ENCODE measurements around the gene IFNA5.

Gene IFNA5

GRCh38 chr9:21305213-21305612, at the start of gene IFNA5:
Gene IFNA5 (minus strand): TSS chr9:21305313. CDS start chr9:21305256, 57 bp downstream.
- Histone ChIP-seq H3K4me1 (peaks cover 14% of the 10 kb centered on the region), H3K27me3 (no peaks in the 10 kb centered on the region), H3K4me3 (no peak within 1 kb of the TSS), H3K9ac (no peak within 1 kb of the TSS), H3K9me3 (no peaks in the 10 kb centered on the region), H3K4me2 (no peak within 1 kb of the TSS), H4K20me1 (no peaks in the 10 kb centered on the region), H3K27ac (no peak within 1 kb of the TSS), H3K36me3 (no peaks in the 10 kb centered on the region)
- TF ChIP-seq Cebpa-rat (IDR thresholded peaks at IDR 0.05): no peak

GRCh38 chr9:21350787-21351186, 45.7 kb upstream of the IFNA5 start, which contains the start of gene IFNA6:
Gene IFNA6 (minus strand): TSS chr9:21350887. CDS start chr9:21350887, 0 bp downstream.
- no peak for TF ChIP-seq Cebpa-rat (IDR thresholded peaks at IDR 0.05)
- Histone ChIP-seq H3K36me3 (no peaks in the 10 kb centered on the region), H3K4me3 (no peak within 1 kb of the TSS), H4K20me1 (no peaks in the 10 kb centered on the region), H3K9ac (no peak within 1 kb of the TSS), H3K4me2 (no peak within 1 kb of the TSS), H3K9me3 (peaks cover 6% of the 10 kb centered on the region; the same call in 1 of the 2 replicates), H3K27me3 (no peaks in the 10 kb centered on the region), H3K27ac (no peak within 1 kb of the TSS), H3K4me1 (no peaks in the 10 kb centered on the region)

GRCh38 chr9:21348430-21348970, 43.4 kb upstream of the IFNA5 start:
- H4K20me1 ChIP-seq: no peaks in the 10 kb centered on the region
- no peak overlapping the region for H3K4me2 ChIP-seq
- H3K9ac ChIP-seq: no peak overlapping the region
- no peaks in the 10 kb centered on the region for H3K27me3 ChIP-seq
- no peaks in the 10 kb centered on the region for H3K36me3 ChIP-seq
- peaks cover 9% of the 10 kb centered on the region for H3K9me3 ChIP-seq
- H3K4me1 ChIP-seq: 0 out of 2 replicates have a peak, but pooled peaks cover 7% of the 10 kb centered on the region
- H3K4me3 ChIP-seq: no peak overlapping the region
- no peak for TF ChIP-seq Cebpa-rat (IDR thresholded peaks at IDR 0.05)
- no peak overlapping the region for H3K27ac ChIP-seq

GRCh38 chr9:21340735-21341134, 35.6 kb upstream of the IFNA5 start:
- TF ChIP-seq Cebpa-rat (IDR thresholded peaks at IDR 0.05): no peak
- H3K27ac ChIP-seq: no peak overlapping the region
- peaks cover 8% of the 10 kb centered on the region for H3K9me3 ChIP-seq
- H3K27me3 ChIP-seq: no peaks in the 10 kb centered on the region
- H3K4me3 ChIP-seq: no peak overlapping the region
- no peak overlapping the region for H3K4me2 ChIP-seq
- H3K4me1 ChIP-seq: peaks cover 10% of the 10 kb centered on the region; the same call in 1 of the 2 replicates
- no peak overlapping the region for H3K9ac ChIP-seq
- no peaks in the 10 kb centered on the region for H3K36me3 ChIP-seq
- no peaks in the 10 kb centered on the region for H4K20me1 ChIP-seq

GRCh38 chr9:21336457-21336856, 31.3 kb upstream of the IFNA5 start:
- H3K9ac ChIP-seq: no peak overlapping the region
- no peaks in the 10 kb centered on the region for H3K27me3 ChIP-seq
- no peak overlapping the region for H3K4me2 ChIP-seq
- H3K9me3 ChIP-seq: no peaks in the 10 kb centered on the region
- peaks cover 27% of the 10 kb centered on the region for H4K20me1 ChIP-seq
- TF ChIP-seq Cebpa-rat (IDR thresholded peaks at IDR 0.05): no peak
- peaks cover 18% of the 10 kb centered on the region for H3K36me3 ChIP-seq
- H3K27ac ChIP-seq: no peak overlapping the region
- peaks cover 37% of the 10 kb centered on the region for H3K4me1 ChIP-seq
- no peak overlapping the region for H3K4me3 ChIP-seq

GRCh38 chr9:21334701-21335632, 29.9 kb upstream of the IFNA5 start, which contains the start of gene KLHL9:
Gene KLHL9 (minus strand): TSS chr9:21335404. CDS start chr9:21334859, 545 bp downstream.
- peak within 1 kb of the TSS; percentile 87 for H3K4me3 ChIP-seq

GRCh38 chr9:21333226-21333625, 28.1 kb upstream of the IFNA5 start:
- H3K4me2 ChIP-seq: peak overlapping the region; percentile 76
- TF ChIP-seq Cebpa-rat (IDR thresholded peaks at IDR 0.05): no peak
- peaks cover 28% of the 10 kb centered on the region for H3K36me3 ChIP-seq
- H3K4me3 ChIP-seq: peak overlapping the region; percentile 87
- no peak overlapping the region for H3K27ac ChIP-seq
- no peaks in the 10 kb centered on the region for H3K27me3 ChIP-seq
- peaks cover 54% of the 10 kb centered on the region for H3K4me1 ChIP-seq
- H3K9ac ChIP-seq: no peak overlapping the region
- H3K9me3 ChIP-seq: no peaks in the 10 kb centered on the region
- peaks cover 60% of the 10 kb centered on the region for H4K20me1 ChIP-seq

More at GRCh38 chr9:21334701-21335632, 29.9 kb upstream of the IFNA5 start, which contains the start of gene KLHL9:
- Histone ChIP-seq H3K9ac (peak within 1 kb of the TSS; percentile 98), H3K36me3 (peaks cover 27% of the 10 kb centered on the region), H3K4me1 (peaks cover 51% of the 10 kb centered on the region), H3K27ac (peak within 1 kb of the TSS; percentile 99), H3K27me3 (no peaks in the 10 kb centered on the region), H3K9me3 (no peaks in the 10 kb centered on the region), H3K4me2 (peak within 1 kb of the TSS; percentile 79), H4K20me1 (peaks cover 42% of the 10 kb centered on the region)
- no peak for TF ChIP-seq Cebpa-rat (IDR thresholded peaks at IDR 0.05)

- no peaks in the 10 kb centered on the region for H3K9me3 ChIP-seq
- peak overlapping the region; percentile 19; the same call in 1 of the 2 replicates for H3K4me3 ChIP-seq
- no peak for TF ChIP-seq Cebpa-rat (IDR thresholded peaks at IDR 0.05)
- no peaks in the 10 kb centered on the region for H3K27me3 ChIP-seq
- peaks cover 73% of the 10 kb centered on the region for H4K20me1 ChIP-seq
- H3K4me2 ChIP-seq: peak overlapping the region; percentile 76
- H3K4me1 ChIP-seq: peaks cover 54% of the 10 kb centered on the region
- H3K9ac ChIP-seq: 0 out of 2 replicates have a peak overlapping the region, but pooled peaks have one; percentile 36
- no peak overlapping the region for H3K27ac ChIP-seq
- H3K36me3 ChIP-seq: peaks cover 28% of the 10 kb centered on the region
These were observed 26.7 kb upstream of the IFNA5 start for GRCh38 chr9:21331676-21332402.

GRCh38 chr9:21326526-21327139, 21.5 kb upstream of the IFNA5 start:
- H3K9me3 ChIP-seq: no peaks in the 10 kb centered on the region
- H3K27ac ChIP-seq: no peak overlapping the region
- H4K20me1 ChIP-seq: peaks cover 77% of the 10 kb centered on the region
- no peak for TF ChIP-seq Cebpa-rat (IDR thresholded peaks at IDR 0.05)
- peaks cover 51% of the 10 kb centered on the region for H3K36me3 ChIP-seq
- H3K4me1 ChIP-seq: peaks cover 19% of the 10 kb centered on the region
- no peak overlapping the region for H3K9ac ChIP-seq
- no peak overlapping the region for H3K4me2 ChIP-seq
- H3K4me3 ChIP-seq: no peak overlapping the region
- H3K27me3 ChIP-seq: no peaks in the 10 kb centered on the region

Data from BLaER1 (cell line).